SK-N-SH (cell line): Measurements from ENCODE around the gene SLC22A23. TPM values are rescaled to one million over a fixed set of nuclear protein-coding genes. Genes with fewer than 3 reads are reported as not detected.

Experiments
- CTCF ChIA-PET: fragments of 300-600, 350-600 bp; formaldehyde crosslinking; extraction: SDS; loops from one replicate; lab custom pipeline; 2021; lab: Yijun Ruan, JAX
- POLR2A ChIA-PET: fragments of 350-600 bp; sonication (Branson Sonifier 250); formaldehyde crosslinking; extraction: SDS; loops from one replicate; lab custom pipeline; 2020; ENCODE audit warnings: antibody characterized with exemption, inconsistent platforms; lab: Yijun Ruan, JAX
- DNase-seq: peaks from one replicate; pipeline ENCODE4 v3.0.0; 2012
- H2AFZ ChIP-seq: fragments of 200-600 bp; sonication (generic); 2 replicates; pipeline ENCODE4 v1.8.1; 2016; ENCODE audit warnings: antibody characterized with exemption, mild to moderate bottlenecking, low read depth
- H3F3A ChIP-seq: fragments of 200-600 bp; sonication (generic); replicated peaks from 2 replicates; pipeline ENCODE3; 2016; ENCODE audit warnings: antibody characterized with exemption, mild to moderate bottlenecking; ENCODE audit not compliant: insufficient read depth
- H3K27ac ChIP-seq, 2 experiments: fragments of 200-500 bp in 1 of 2; fragments of 200-600 bp in 1 of 2; sonication (Bioruptor generic) in 1 of 2; sonication (generic), shearing (Covaris generic) in 1 of 2; 2 replicates each; pipeline versions ENCODE4 v1.5.1 to v1.6.1; 2014 to 2016; ENCODE audit warnings: low read depth in 2 of 2, inconsistent platforms in 1 of 2, low read length in 1 of 2, mild to moderate bottlenecking in 1 of 2, mixed read lengths in 1 of 2
- H3K27me3 ChIP-seq: fragments of 200-600 bp; sonication (generic), shearing (Covaris generic); 2 replicates; pipeline ENCODE4 v1.6.1; 2016; ENCODE audit warnings: mixed run types; ENCODE audit not compliant: insufficient read depth
- H3K36me3 ChIP-seq, 2 experiments: fragments of 200-500 bp in 1 of 2; fragments of 200-600 bp in 1 of 2; sonication (Bioruptor generic) in 1 of 2; sonication (generic) in 1 of 2; replicated peaks in 1 of 2; 2 replicates each; pipeline versions ENCODE3 to v1.5.1; 2014 to 2016; ENCODE audit warnings: low read length in 1 of 2, mild to moderate bottlenecking in 1 of 2; ENCODE audit not compliant: insufficient read depth in 2 of 2, control insufficient read depth in 1 of 2
- H3K4me1 ChIP-seq, 2 experiments: fragments of 200-500 bp in 1 of 2; fragments of 200-600 bp in 1 of 2; sonication (Bioruptor generic) in 1 of 2; sonication (generic), shearing (Covaris generic) in 1 of 2; 2 replicates each; pipeline versions ENCODE4 v1.5.1 to v1.6.1; 2014 to 2016; ENCODE audit warnings: low read depth in 1 of 2, low read length in 1 of 2, mixed run types in 1 of 2; ENCODE audit not compliant: insufficient read depth in 2 of 2, control insufficient read depth in 1 of 2
- H3K4me2 ChIP-seq: fragments of 200-600 bp; sonication (generic), shearing (Covaris generic); 2 replicates; pipeline ENCODE4 v1.6.1; 2017; ENCODE audit warnings: mixed run types
- H3K4me3 ChIP-seq, 2 experiments: fragments of 200-500 bp in 1 of 2; fragments of 200-600 bp in 1 of 2; sonication (Bioruptor generic) in 1 of 2; sonication (generic), shearing (Covaris generic) in 1 of 2; 2 replicates each; pipeline versions ENCODE4 v1.5.1 to v1.8.1; 2014 to 2016; ENCODE audit warnings: low read depth in 2 of 2, inconsistent platforms in 1 of 2, low read length in 1 of 2, mild to moderate bottlenecking in 1 of 2, mixed read lengths in 1 of 2, moderate library complexity in 1 of 2
- H3K79me2 ChIP-seq: fragments of 200-600 bp; sonication (generic); 2 replicates; pipeline ENCODE4 v1.8.1; 2017; ENCODE audit warnings: mild to moderate bottlenecking; ENCODE audit not compliant: insufficient read depth
- H3K9ac ChIP-seq: fragments of 200-600 bp; sonication (generic); 2 replicates; pipeline ENCODE4 v1.6.1; 2017; ENCODE audit warnings: mixed run types
- H3K9me2 ChIP-seq: fragments of 200-600 bp; sonication (generic); 2 replicates; pipeline ENCODE4 v1.6.1; 2017; ENCODE audit warnings: mixed run types
- H3K9me3 ChIP-seq: fragments of 200-600 bp; sonication (generic); 2 replicates; pipeline ENCODE4 v1.6.1; 2017; ENCODE audit warnings: mixed run types, mild to moderate bottlenecking, moderate library complexity
- H4K20me1 ChIP-seq: fragments of 200-600 bp; sonication (generic); 2 replicates; pipeline ENCODE4 v1.6.1; 2017; ENCODE audit warnings: mild to moderate bottlenecking, mixed run types; ENCODE audit not compliant: insufficient read depth
- EZH2phosphoT487 ChIP-seq: fragments of 200-600 bp; sonication (generic); IDR thresholded peaks from 2 replicates; pipeline ENCODE4 v1.6.1; 2017; ENCODE audit warnings: low read depth, mixed run types, mild to moderate bottlenecking, antibody characterized with exemption, moderate library complexity, borderline replicate concordance
- FOXM1 ChIP-seq: IDR thresholded peaks from 2 replicates; pipeline ENCODE4 v1.4.0; 2012; ENCODE audit warnings: low read depth, mild to moderate bottlenecking
- GATA2 ChIP-seq: sonication (generic); formaldehyde crosslinking; IDR thresholded peaks from 2 replicates; pipeline ENCODE4 v1.5.0; 2020; ENCODE audit warnings: mild to moderate bottlenecking, missing genetic modification reagents
- JUND ChIP-seq: IDR thresholded peaks from 2 replicates; pipeline ENCODE4 v1.4.0; 2012
- NRF1 ChIP-seq: IDR thresholded peaks from 2 replicates; pipeline ENCODE4 v1.6.1; 2012; ENCODE audit warnings: low read depth, mild to moderate bottlenecking, low read length
- POLR2AphosphoS5 ChIP-seq: IDR thresholded peaks from 2 replicates; pipeline ENCODE4 v1.6.1; 2012; ENCODE audit warnings: low read depth, low read length
- RFX5 ChIP-seq: IDR thresholded peaks from 2 replicates; pipeline ENCODE4 v1.6.1; 2012; ENCODE audit warnings: mild to moderate bottlenecking, improper control_type of control experiment, low read length
- RXRA ChIP-seq: IDR thresholded peaks from 2 replicates; pipeline ENCODE4 v1.4.0; 2012; ENCODE audit warnings: low read depth, mild to moderate bottlenecking, borderline replicate concordance
- SIN3A ChIP-seq: IDR thresholded peaks from 2 replicates; pipeline ENCODE4 v1.6.1; 2012; ENCODE audit warnings: low read depth, mild to moderate bottlenecking, low read length, moderate library complexity, borderline replicate concordance
- WGBS: methylation state at CpG from one replicate; pipeline ENCODE4 v1.1.6; 2017; ENCODE audit warnings: low lambda C conversion rate; 5-methylcytosine and 5-hydroxymethylcytosine counted together
- polyA plus RNA-seq, 3 experiments: library from polyadenylated mRNA; depleted of rRNA; stranded (reverse); fragments of >200 nt; gene quantifications; 2 replicates each; pipeline ENCODE4 v1.2.3, GENCODE V29; 2012
- TF ChIP-seq, protein P1 (sequence below): IDR thresholded peaks from 2 replicates; pipeline ENCODE4; 2012
- TF ChIP-seq, protein P2 (sequence below): IDR thresholded peaks from 2 replicates; pipeline ENCODE4 v1.4.0; 2012; ENCODE audit warnings: low read depth
- TF ChIP-seq, protein P3 (sequence below): fragments of 150-350 bp; IDR thresholded peaks from 2 replicates; pipeline ENCODE4 v1.6.1; 2016; ENCODE audit warnings: mild to moderate bottlenecking, low read depth, low read length
- TF ChIP-seq, protein P4 (sequence below): IDR thresholded peaks from 2 replicates; pipeline ENCODE4 v1.6.1; 2012; ENCODE audit warnings: mild to moderate bottlenecking, low read depth, low read length, moderate library complexity

The SLC22A23 gene
- polyA plus RNA-seq, 1 of the 3 experiments (the other 2 are of a cell fraction) = not detected

DNA sequence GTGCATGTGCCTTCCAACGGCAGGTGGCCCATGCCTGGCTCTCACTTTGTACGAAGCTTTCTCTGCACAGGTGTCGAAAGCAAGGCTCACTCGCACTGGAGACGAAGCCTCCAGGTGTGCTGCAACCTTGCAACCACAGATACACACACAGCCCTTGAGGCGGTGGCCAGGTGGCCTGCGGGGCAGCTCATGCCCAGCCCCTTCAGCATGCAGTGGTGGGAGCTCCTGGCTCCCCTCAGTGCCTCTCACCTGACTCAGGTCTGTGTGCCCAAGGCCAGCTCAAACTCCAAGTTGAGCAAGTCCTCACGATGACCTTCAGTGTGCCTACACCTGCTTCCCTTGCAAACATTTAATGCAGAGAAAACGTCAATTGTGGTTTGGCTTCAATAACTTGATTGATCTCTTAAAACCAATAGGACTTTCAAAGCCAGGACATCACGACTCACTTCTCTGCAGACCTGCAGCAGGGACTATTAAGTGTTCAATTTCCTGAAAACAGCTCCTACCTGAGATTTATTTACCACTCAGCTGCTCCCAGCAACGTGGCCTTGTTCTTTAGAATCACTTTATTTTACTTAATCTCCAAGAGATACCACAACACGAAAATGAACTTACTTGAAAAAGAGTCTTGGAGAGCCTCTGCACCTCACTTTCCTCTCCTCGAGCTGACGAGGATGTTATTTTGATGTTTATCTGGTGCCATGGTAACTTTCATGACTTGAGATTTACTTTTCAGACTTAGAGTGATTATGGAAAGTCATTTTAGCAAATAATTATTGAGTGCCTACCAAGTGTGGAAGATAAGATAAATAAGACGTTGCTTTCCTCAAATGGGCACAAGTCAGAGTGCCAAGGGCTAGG, 86.3 kb downstream of the SLC22A23 start (continued):
- TF ChIP-seq, protein P1, sequence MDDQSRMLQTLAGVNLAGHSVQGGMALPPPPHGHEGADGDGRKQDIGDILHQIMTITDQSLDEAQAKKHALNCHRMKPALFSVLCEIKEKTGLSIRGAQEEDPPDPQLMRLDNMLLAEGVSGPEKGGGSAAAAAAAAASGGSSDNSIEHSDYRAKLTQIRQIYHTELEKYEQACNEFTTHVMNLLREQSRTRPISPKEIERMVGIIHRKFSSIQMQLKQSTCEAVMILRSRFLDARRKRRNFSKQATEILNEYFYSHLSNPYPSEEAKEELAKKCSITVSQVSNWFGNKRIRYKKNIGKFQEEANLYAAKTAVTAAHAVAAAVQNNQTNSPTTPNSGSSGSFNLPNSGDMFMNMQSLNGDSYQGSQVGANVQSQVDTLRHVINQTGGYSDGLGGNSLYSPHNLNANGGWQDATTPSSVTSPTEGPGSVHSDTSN = no peak
- TF ChIP-seq RFX5 (no peak), FOXM1 (no peak), GATA2 (no peak), NRF1 (no peak), POLR2AphosphoS5 (no peak), SIN3A (no peak), EZH2phosphoT487 (no peak)
- TF ChIP-seq, protein P2, sequence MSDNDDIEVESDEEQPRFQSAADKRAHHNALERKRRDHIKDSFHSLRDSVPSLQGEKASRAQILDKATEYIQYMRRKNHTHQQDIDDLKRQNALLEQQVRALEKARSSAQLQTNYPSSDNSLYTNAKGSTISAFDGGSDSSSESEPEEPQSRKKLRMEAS = no peak
- TF ChIP-seq, protein P3, sequence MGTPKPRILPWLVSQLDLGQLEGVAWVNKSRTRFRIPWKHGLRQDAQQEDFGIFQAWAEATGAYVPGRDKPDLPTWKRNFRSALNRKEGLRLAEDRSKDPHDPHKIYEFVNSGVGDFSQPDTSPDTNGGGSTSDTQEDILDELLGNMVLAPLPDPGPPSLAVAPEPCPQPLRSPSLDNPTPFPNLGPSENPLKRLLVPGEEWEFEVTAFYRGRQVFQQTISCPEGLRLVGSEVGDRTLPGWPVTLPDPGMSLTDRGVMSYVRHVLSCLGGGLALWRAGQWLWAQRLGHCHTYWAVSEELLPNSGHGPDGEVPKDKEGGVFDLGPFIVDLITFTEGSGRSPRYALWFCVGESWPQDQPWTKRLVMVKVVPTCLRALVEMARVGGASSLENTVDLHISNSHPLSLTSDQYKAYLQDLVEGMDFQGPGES = no peak
- TF ChIP-seq, protein P4, sequence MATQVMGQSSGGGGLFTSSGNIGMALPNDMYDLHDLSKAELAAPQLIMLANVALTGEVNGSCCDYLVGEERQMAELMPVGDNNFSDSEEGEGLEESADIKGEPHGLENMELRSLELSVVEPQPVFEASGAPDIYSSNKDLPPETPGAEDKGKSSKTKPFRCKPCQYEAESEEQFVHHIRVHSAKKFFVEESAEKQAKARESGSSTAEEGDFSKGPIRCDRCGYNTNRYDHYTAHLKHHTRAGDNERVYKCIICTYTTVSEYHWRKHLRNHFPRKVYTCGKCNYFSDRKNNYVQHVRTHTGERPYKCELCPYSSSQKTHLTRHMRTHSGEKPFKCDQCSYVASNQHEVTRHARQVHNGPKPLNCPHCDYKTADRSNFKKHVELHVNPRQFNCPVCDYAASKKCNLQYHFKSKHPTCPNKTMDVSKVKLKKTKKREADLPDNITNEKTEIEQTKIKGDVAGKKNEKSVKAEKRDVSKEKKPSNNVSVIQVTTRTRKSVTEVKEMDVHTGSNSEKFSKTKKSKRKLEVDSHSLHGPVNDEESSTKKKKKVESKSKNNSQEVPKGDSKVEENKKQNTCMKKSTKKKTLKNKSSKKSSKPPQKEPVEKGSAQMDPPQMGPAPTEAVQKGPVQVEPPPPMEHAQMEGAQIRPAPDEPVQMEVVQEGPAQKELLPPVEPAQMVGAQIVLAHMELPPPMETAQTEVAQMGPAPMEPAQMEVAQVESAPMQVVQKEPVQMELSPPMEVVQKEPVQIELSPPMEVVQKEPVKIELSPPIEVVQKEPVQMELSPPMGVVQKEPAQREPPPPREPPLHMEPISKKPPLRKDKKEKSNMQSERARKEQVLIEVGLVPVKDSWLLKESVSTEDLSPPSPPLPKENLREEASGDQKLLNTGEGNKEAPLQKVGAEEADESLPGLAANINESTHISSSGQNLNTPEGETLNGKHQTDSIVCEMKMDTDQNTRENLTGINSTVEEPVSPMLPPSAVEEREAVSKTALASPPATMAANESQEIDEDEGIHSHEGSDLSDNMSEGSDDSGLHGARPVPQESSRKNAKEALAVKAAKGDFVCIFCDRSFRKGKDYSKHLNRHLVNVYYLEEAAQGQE = no peak

DNA sequence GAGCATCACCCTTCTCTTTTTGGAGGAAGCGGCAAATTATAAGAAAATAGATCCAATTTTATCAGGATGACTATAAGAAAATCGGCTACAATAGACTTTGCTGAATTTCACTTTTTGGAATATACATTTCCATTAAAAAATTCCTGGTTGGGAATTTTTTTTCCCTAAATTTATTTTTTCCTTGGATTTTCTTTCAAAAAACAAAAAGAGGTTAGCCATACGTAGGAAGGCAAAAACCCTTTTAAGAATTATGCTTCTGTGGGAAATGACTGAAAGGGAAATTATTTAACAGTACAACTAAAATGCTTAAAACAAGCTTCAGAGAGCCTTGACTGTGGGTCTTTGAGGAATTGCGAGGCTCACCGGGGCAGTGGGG, 86.9 kb downstream of the SLC22A23 start:
- Histone ChIP-seq H2AFZ (no peak overlapping the region), H3K4me3 (no peak overlapping the region), H3K4me2 (no peak overlapping the region), H3K9me3 (no peaks in the 10 kb centered on the region), H3K4me1 (peaks cover 0 to 3% of the 10 kb centered on the region in 2 experiments; a peak in 1 of 4 replicates), H3K9ac (no peak overlapping the region), H3K9me2 (no peaks in the 10 kb centered on the region)
- DNase-seq = no peak
- WGBS = 54% methylated on average over 5 of the region's 5 CpGs
- POLR2A ChIA-PET = no interaction called here
- TF ChIP-seq RXRA (no peak), GATA2 (no peak), EZH2phosphoT487 (no peak), JUND (no peak)
- TF ChIP-seq, protein P3 = no peak
- TF ChIP-seq, all 33 proteins: peak for 0
- Histone ChIP-seq H3K27me3 (peaks cover 40% of the 10 kb centered on the region; the same call in 1 of the 2 replicates), H3K27ac (no peak overlapping the region), H3K79me2 (no peaks in the 10 kb centered on the region), H4K20me1 (no peaks in the 10 kb centered on the region), H3F3A (no peaks in the 10 kb centered on the region), H3K36me3 (no peaks in the 10 kb centered on the region)
- CTCF ChIA-PET = no interaction called here
